HG03432 (cell line): ENCODE data around the gene GCKR.
"Not testable (repeated sequence)": the region's sequence is repeated elsewhere in the genome, so short reads cannot be mapped to it uniquely, and the experiment has no call there.

Experiments used
- ATAC-seq: cut with Tn5 transposase; IDR thresholded peaks from one replicate; pipeline ENCODE4 v1.9.1; 2021; ENCODE audit warnings: mild to moderate bottlenecking, moderate library complexity; ENCODE audit not compliant: unreplicated experiment

Gene GCKR

GRCh38 chr2:27507293-27507692 lies 10.7 kb downstream of the GCKR start:
- no peak for ATAC-seq

- ATAC-seq, result no peak
Observed at GRCh38 chr2:27509326-27509725, 12.7 kb downstream of the GCKR start.

GRCh38 chr2:27518113-27518781 lies 21.6 kb downstream of the GCKR start:
- ATAC-seq, result no peak

GRCh38 chr2:27518782-27519113 lies 22.1 kb downstream of the GCKR start:
- ATAC-seq, result no peak

- ATAC-seq, result no peak
Observed at GRCh38 chr2:27520316-27520715, 23.7 kb downstream of the GCKR start.

- no peak for ATAC-seq
Observed at GRCh38 chr2:27522400-27522945, 25.8 kb downstream of the GCKR start.

GRCh38 chr2:27527182-27527581 lies 30.5 kb downstream of the GCKR start:
- ATAC-seq, result no peak

GRCh38 chr2:27531983-27532382 lies 35.3 kb downstream of the GCKR start:
- ATAC-seq, result no peak

- no peak for ATAC-seq
Observed at GRCh38 chr2:27537287-27537686, 40.6 kb downstream of the GCKR start.

GRCh38 chr2:27538839-27539450 lies 42.3 kb downstream of the GCKR start:
- ATAC-seq, result not testable (repeated sequence)

- ATAC-seq, result not testable (repeated sequence)
Observed at GRCh38 chr2:27539649-27540048, 43.0 kb downstream of the GCKR start.

GRCh38 chr2:27544143-27544821 lies 47.6 kb downstream of the GCKR start:
- no peak for ATAC-seq

- ATAC-seq, result no peak
Observed at GRCh38 chr2:27545348-27546141, 48.9 kb downstream of the GCKR start.

GRCh38 chr2:27549303-27549702 lies 52.7 kb downstream of the GCKR start:
- ATAC-seq, result no peak

- ATAC-seq, result no peak
Observed at GRCh38 chr2:27551514-27551913, 54.9 kb downstream of the GCKR start.

GRCh38 chr2:27552941-27553340 lies 56.3 kb downstream of the GCKR start:
- no peak for ATAC-seq

GRCh38 chr2:27554451-27554850 lies 57.8 kb downstream of the GCKR start:
- ATAC-seq, result not testable (repeated sequence)

GRCh38 chr2:27559228-27559627 lies 62.6 kb downstream of the GCKR start:
- ATAC-seq, result no peak

- no peak for ATAC-seq
Observed at GRCh38 chr2:27561060-27561459, 64.4 kb downstream of the GCKR start.

GRCh38 chr2:27566628-27567027 lies 70.0 kb downstream of the GCKR start:
- no peak for ATAC-seq

GRCh38 chr2:27569398-27569797 lies 72.8 kb downstream of the GCKR start:
- no peak for ATAC-seq
